Activated CD4-positive, alpha-beta T cell treated with anti-CD3 and anti-CD28 coated beads for 4 hours (primary cell): ENCODE measurements around the gene TMEM184B.

ENCODE experiments used
- DNase-seq, 2 donors: peaks; one replicate each; pipeline ENCODE4 v3.0.0-alpha.2; 2020

The TMEM184B gene

GRCh38 chr22:38221908-38222796, 50.7 kb downstream of the TMEM184B start:
- no peak for DNase-seq

- DNase-seq = no peak
Observed at GRCh38 chr22:38221407-38221806, 51.4 kb downstream of the TMEM184B start.

GRCh38 chr22:38220653-38221386, 52.0 kb downstream of the TMEM184B start:
- no peak for DNase-seq

DNA sequence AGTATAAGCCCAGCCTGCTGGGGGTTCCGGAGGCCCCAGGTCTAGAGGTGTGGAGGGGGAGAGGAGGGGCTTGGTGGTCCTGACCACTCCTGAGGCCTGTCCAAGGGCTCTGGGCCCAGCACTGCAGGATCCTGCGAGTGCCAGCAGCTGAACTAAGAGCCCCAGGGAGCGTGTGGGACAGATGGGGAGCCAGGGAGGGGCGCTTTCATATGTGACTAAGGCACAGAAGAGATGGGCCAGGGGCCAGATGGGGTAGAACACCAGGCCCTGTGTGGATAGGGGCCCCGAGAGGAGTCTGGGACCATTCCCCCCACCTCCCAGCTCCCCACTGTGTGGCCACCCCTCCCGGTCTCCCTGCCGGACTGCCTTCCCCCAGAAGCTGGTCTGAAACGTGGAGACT, 52.6 kb downstream of the TMEM184B start:
- no peak for DNase-seq

DNA sequence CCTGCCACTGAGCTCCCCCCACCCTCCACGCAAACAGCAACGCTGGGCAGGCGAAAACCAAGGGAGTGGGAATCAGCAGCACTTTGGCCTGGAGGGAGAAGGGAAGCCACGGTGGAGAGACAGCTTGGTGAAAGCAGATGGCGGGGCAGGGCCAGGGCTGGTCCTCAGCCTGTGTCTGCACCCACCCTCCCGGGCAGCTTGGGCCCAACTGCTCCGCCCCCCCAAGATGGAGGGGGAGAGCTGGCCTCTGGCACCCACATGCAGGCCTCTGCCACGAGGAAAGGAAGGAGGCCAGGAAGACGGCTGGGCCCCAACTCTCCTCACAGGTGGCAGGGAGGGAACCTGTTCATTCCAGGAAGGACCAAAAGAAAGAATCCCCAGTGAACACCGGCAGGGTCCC, 53.2 kb downstream of the TMEM184B start:
- no peak for DNase-seq

DNA sequence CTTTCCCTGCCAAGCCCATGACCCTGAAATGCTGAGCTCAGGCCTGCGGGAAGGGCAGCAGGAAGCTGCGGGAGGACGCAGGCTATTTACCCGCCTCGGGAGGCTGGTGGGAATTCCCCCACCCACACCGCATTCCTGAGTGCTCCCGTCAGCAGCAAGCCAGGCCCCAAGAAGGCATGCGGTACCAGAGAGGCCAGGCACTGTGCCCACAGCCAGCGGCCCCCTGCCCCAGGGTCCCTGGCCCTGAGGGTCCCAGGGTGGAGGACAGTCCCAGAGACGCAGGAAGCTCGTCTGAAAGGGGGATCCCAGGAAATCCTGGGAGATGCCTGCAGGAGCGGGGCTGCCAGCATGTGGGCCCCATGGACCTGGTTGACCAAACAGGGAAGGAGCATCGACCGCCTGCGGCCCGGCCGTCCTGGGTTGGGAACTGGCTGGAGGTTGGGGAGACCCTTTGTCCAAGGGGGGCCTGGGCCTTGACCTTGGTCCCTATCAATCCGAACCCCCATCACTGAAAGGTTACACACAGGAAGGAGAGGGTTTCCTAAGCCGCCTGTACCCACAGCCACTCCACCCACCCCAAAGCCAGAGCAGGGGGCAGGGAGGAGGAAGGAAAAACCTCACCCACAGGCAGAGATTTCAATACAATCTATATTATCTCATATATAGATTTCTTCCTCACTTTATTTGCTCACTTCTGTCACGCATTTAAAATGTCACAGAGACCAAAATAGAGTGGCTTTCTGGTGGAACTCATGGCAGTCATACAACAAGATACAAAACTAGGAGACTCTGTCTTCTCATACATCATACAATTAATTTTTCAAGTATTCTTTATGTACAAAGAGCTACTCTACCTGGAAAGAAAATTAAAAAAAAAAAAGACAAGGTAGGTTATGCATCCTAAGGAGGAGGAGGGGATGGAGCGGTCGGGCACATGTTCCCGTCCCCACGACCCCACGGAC, 53.9 kb downstream of the TMEM184B start:
- DNase-seq = peak; percentile 51 to 68

GRCh38 chr22:38215156-38216038, 57.4 kb downstream of the TMEM184B start:
- DNase-seq = no peak

DNA sequence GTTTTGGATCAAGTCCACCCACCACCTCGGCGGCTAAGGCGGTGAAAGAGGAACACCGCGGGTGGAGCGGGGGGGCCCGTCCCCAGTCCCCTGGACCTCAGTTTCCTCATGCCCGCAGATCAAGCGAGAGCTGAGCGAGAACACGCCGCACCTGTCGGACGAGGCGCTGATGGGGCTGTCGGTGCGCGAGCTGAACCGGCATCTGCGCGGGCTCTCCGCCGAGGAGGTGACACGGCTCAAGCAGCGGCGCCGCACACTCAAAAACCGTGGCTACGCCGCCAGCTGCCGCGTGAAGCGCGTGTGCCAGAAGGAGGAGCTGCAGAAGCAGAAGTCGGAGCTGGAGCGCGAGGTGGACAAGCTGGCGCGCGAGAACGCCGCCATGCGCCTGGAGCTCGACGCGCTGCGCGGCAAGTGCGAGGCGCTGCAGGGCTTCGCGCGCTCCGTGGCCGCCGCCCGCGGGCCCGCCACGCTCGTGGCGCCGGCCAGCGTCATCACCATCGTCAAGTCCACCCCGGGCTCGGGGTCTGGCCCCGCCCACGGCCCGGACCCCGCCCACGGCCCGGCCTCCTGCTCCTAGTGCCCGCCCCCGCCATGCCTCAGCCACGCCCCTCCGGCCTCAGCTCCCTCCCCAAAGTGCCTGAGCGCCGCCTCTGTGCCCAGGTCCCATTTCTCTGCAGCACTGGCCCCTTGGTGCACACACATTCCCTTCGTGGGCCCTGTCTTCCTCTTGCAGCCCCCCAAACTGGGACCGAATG, 58.3 kb downstream of the TMEM184B start:
- peak; percentile 71 for DNase-seq

DNA sequence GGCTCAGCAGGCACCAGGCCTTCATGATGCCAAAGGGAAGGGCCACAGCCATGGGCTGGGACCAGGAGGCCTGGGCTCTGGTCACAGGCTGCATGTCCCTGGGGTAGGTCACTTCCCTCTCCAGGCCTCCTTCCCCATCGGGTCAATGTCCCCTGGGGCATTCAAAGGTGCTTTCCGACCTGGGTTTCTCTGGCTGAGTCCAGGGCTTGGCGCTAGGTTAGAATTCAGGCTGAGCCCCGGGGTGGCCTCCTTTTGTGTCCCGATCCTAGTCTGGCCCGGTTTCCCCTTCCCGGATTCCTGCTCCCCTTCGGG, 58.9 kb downstream of the TMEM184B start:
- no peak for DNase-seq

GRCh38 chr22:38213319-38213989, 59.4 kb downstream of the TMEM184B start:
- no peak for DNase-seq

- no peak for DNase-seq
Observed at GRCh38 chr22:38212442-38212841, 60.4 kb downstream of the TMEM184B start.

GRCh38 chr22:38211556-38211955, 61.3 kb downstream of the TMEM184B start:
- no peak for DNase-seq

GRCh38 chr22:38208551-38208968, 64.2 kb downstream of the TMEM184B start:
- DNase-seq = no peak

DNA sequence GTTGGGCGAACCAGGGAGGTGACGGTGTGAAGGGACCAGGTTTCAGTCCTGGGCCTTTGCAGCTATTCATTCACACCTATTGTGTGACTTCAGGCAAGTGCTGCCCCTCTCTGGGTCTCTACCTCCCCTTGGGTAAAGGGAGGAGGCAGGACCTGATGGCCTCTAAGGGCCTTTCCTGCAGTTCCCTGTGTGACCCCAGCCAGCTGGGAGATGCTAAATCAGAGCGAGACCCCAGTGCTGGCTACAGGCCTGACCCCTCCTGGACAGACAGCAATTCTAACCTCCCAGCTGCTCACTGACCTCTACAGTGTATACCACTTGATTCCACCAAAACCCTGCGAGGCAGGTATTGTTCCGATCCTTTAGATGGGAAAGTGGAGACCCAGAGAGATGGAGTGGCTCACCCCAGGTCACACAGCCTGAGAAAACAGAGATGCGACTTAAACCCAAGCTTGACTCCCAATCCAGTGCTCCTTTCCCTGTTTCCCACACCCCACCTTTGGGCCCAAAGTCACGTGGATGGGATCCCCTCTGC, 64.8 kb downstream of the TMEM184B start:
- DNase-seq = no peak

DNA sequence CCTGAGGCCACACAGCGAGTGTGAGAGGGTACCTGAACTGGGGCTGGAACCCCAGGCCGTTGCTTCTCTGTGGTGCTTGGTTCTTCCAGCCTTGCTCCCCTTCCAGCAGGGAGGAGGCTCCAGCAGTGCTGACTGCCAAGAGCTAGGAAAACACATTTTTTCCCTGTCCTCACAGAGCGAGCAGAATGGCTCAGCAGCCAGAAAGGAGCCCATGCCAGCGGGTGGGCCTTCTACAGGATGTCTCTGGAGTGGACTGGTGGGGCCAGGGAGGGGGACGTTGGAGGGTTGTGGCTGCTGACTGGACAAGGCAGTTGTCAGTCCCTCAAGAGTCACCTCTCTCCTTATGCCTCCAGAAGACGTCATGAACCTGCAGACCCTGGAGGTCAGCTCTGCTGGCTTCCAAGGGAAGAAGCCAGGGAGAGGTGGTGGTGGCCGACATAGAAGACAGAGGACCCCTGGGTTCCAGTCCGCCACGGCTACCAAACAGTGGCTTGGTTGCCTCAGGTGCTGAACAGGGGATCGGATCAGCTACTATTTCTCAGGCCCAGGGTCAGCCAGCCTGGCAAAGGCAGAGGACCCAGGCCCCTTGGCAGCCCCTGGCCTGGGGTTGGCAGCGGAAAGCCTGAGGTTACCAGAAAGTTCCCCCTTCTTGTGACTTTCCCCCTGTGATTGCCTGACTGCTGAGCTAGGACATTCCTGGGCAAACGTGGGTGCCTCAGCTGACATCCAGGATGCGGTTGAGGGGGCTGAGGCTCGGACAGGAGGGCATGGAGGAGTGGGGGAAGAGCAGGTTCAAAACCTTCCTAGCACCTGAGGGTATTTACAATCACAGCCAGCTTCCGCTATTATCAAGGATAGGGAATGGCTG, 67.3 kb downstream of the TMEM184B start:
- DNase-seq = no peak

- no peak for DNase-seq
Observed at GRCh38 chr22:38204784-38205183, 68.0 kb downstream of the TMEM184B start.

DNA sequence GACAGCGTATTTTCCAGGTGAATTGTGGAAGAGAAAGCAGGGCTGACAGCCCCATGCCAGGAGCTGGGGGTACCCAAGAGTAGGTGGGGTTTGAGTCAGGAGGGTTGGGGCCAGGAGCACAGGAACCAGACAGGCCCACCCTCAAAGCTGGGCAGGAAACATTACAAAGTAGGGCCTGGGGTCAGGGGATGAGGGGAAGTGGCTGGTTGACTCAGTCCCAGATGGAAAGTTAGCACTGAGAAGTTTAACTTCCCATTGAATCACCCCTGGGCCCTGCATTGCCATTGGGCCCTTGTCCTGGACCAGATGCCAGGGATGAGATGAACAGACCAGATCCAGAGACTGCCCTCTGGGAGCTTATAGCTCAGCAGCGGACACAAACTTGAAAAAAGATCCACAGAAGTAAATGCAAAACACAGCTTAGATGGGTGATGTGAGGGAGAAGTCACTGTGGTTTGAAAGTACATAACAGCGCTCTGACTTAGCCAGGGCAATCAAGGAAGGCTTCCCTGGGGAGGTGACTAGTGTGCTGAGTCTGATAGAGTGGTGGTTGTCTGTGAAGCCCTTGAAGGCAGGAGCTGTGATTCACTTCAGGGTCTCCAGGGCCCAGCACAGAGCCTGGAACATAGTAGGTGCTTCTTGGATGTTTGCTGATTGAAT, 68.8 kb downstream of the TMEM184B start:
- no peak for DNase-seq

- DNase-seq = peak in 1 of 2 donors; percentile 32
Observed at GRCh38 chr22:38203090-38203810, 69.6 kb downstream of the TMEM184B start.
